GM23338 (cell line): ENCODE measurements around the gene SGCD. TPM values are rescaled to one million over a fixed set of nuclear protein-coding genes. Genes with fewer than 3 reads are reported as not detected.

Source experiments
- ATAC-seq: fragments of 200-7000 bp; cut with Tn5 transposase; 3 replicates; pipeline ENCODE4 v1.9.1; 2020
- DNase-seq: peaks from one replicate; pipeline ENCODE4 v3.0.0-alpha.2; 2015; ENCODE audit warnings: low spot score
- H2AFZ ChIP-seq: fragments of 200-600 bp; sonication (generic); 2 replicates; pipeline ENCODE4 v1.8.0; 2016; ENCODE audit warnings: antibody characterized with exemption, mild to moderate bottlenecking, moderate library complexity
- H3F3A ChIP-seq: fragments of 200-600 bp; sonication (generic); replicated peaks from 2 replicates; pipeline ENCODE4 v1.8.0; 2017; ENCODE audit warnings: antibody characterized with exemption, mixed run types, low read depth
- H3K27ac ChIP-seq: fragments of 200-600 bp; sonication (generic); 2 replicates; pipeline ENCODE4 v1.6.1; 2016; ENCODE audit warnings: low read depth
- H3K27me3 ChIP-seq: fragments of 200-600 bp; sonication (generic); 2 replicates; pipeline ENCODE4 v1.8.0; 2016; ENCODE audit warnings: mild to moderate bottlenecking, mixed run types, moderate library complexity; ENCODE audit not compliant: insufficient read depth
- H3K36me3 ChIP-seq: fragments of 200-600 bp; sonication (generic); 2 replicates; pipeline ENCODE4 v1.8.0; 2016; ENCODE audit warnings: mild to moderate bottlenecking; ENCODE audit not compliant: insufficient read depth
- H3K4me1 ChIP-seq: fragments of 200-600 bp; sonication (generic); 2 replicates; pipeline ENCODE4 v1.8.0; 2016; ENCODE audit warnings: mild to moderate bottlenecking, moderate library complexity; ENCODE audit not compliant: insufficient read depth
- H3K4me2 ChIP-seq: fragments of 200-600 bp; sonication (generic); 2 replicates; pipeline ENCODE4 v1.7.1; 2017; ENCODE audit warnings: mixed run types
- H3K4me3 ChIP-seq: fragments of 200-600 bp; sonication (generic); 2 replicates; pipeline ENCODE4 v1.6.1; 2016; ENCODE audit warnings: mixed run types
- H3K79me2 ChIP-seq: fragments of 200-600 bp; sonication (generic); replicated peaks from 2 replicates; pipeline ENCODE4 v1.8.0; 2017; ENCODE audit warnings: mild to moderate bottlenecking; ENCODE audit not compliant: insufficient read depth
- H3K9me2 ChIP-seq: fragments of 200-600 bp; sonication (generic); 2 replicates; pipeline ENCODE4 v1.8.0; 2017; ENCODE audit not compliant: insufficient read depth
- H4K20me1 ChIP-seq: fragments of 200-600 bp; sonication (generic); replicated peaks from 2 replicates; pipeline ENCODE4 v1.8.0; 2017; ENCODE audit warnings: mild to moderate bottlenecking; ENCODE audit not compliant: insufficient read depth
- H3K27ac Mint-ChIP-seq: 2 replicates; pipeline ENCODE4 v1.8.0; 2020; ENCODE audit warnings: inconsistent platforms, mild to moderate bottlenecking, moderate library complexity, mixed read lengths
- H3K27me3 Mint-ChIP-seq: 3 replicates; pipeline ENCODE4 v1.8.0; 2022; ENCODE audit warnings: low read depth, mild to moderate bottlenecking, moderate library complexity, mixed read lengths, inconsistent platforms; ENCODE audit not compliant: insufficient read depth, poor library complexity
- H3K36me3 Mint-ChIP-seq: 3 replicates; pipeline ENCODE4 v1.8.0; 2021; ENCODE audit warnings: low read depth, mild to moderate bottlenecking, inconsistent platforms, moderate library complexity, mixed read lengths
- H3K4me1 Mint-ChIP-seq: 3 replicates; pipeline ENCODE4 v1.8.0; 2020; ENCODE audit warnings: mild to moderate bottlenecking, inconsistent platforms, mixed read lengths
- H3K4me3 Mint-ChIP-seq: 3 replicates; pipeline ENCODE4 v1.8.0; 2021; ENCODE audit warnings: moderate library complexity, mild to moderate bottlenecking, inconsistent platforms, mixed read lengths
- H3K9me3 Mint-ChIP-seq: 3 replicates; pipeline ENCODE4 v1.8.0; 2020; ENCODE audit warnings: moderate library complexity, mild to moderate bottlenecking, inconsistent platforms, mixed read lengths
- CREB1 ChIP-seq: fragments of 250-450 bp; sonication (Bioruptor Pico); IDR thresholded peaks from 2 replicates; pipeline ENCODE4 v1.5.0; 2020; ENCODE audit warnings: low read depth, mild to moderate bottlenecking, moderate library complexity
- CTCF ChIP-seq, 2 experiments: fragments of 200-600 bp in 1 of 2; sonication (generic) in 1 of 2; conservative IDR thresholded peaks; 2 replicates each; pipeline versions ENCODE4 v1.5.1 to v1.6.1; 2016 to 2017; ENCODE audit warnings: antibody characterized with exemption in 2 of 2, low read depth in 2 of 2, mild to moderate bottlenecking in 2 of 2, moderate library complexity in 1 of 2
- EZH2 ChIP-seq: fragments of 200-600 bp; sonication (generic); IDR thresholded peaks from one replicate; pipeline ENCODE4 v1.8.0; 2017; ENCODE audit warnings: antibody characterized with exemption, mild to moderate bottlenecking, low read depth; ENCODE audit not compliant: unreplicated experiment
- EZH2phosphoT487 ChIP-seq: fragments of 200-600 bp; sonication (generic); IDR thresholded peaks from one replicate; pipeline ENCODE4 v1.8.1; 2018; ENCODE audit warnings: antibody characterized with exemption; ENCODE audit not compliant: unreplicated experiment
- JUNB ChIP-seq: IDR thresholded peaks from one replicate; pipeline ENCODE4 v1.6.1; 2016; ENCODE audit warnings: antibody characterized with exemption; ENCODE audit not compliant: unreplicated experiment
- NANOG ChIP-seq: IDR thresholded peaks from 2 replicates; pipeline ENCODE4 v1.6.1; 2016; ENCODE audit warnings: antibody characterized with exemption, borderline replicate concordance
- POLR2AphosphoS5 ChIP-seq: IDR thresholded peaks from 2 replicates; pipeline ENCODE4 v1.6.1; 2016; ENCODE audit warnings: antibody characterized with exemption, low read depth
- REST ChIP-seq: IDR thresholded peaks from one replicate; pipeline ENCODE4 v1.6.1; 2018; ENCODE audit warnings: antibody characterized with exemption; ENCODE audit not compliant: unreplicated experiment
- STAT1 ChIP-seq: IDR thresholded peaks from one replicate; pipeline ENCODE4 v1.6.1; 2016; ENCODE audit warnings: antibody characterized with exemption; ENCODE audit not compliant: unreplicated experiment
- ZNF114 ChIP-seq: fragments of 250-450 bp; sonication (Bioruptor Pico); IDR thresholded peaks from 2 replicates; pipeline ENCODE4 v1.5.0; 2020; ENCODE audit warnings: mild to moderate bottlenecking, moderate library complexity
- ZNF331 ChIP-seq: fragments of 250-450 bp; sonication (Bioruptor Pico); IDR thresholded peaks from 2 replicates; pipeline ENCODE4 v1.5.0; 2020; ENCODE audit warnings: low read depth, mild to moderate bottlenecking, moderate library complexity
- polyA plus RNA-seq: library from polyadenylated mRNA; unstranded; fragments of >200 nt; fragmentation: Nextera tagmentation; extraction: Ambion mirVana; gene quantifications from 2 replicates; pipeline ENCODE4 v1.2.1, GENCODE V29; 2016
- total RNA-seq: library from RNA; depleted of rRNA; stranded (reverse); fragments of >200 nt; shearing (Covaris generic); gene quantifications from 2 replicates; pipeline ENCODE4 v1.2.3, GENCODE V29; 2014
- TF ChIP-seq, protein P1 (sequence below): fragments of 250-450 bp; sonication (Bioruptor Pico); IDR thresholded peaks from 2 replicates; pipeline ENCODE4 v1.5.0; 2020; ENCODE audit warnings: mild to moderate bottlenecking, moderate library complexity

SGCD gene
- total and polyA plus RNA-seq, 2 experiments from 2014 or later = 0.03 to 0.05 TPM

DNA sequence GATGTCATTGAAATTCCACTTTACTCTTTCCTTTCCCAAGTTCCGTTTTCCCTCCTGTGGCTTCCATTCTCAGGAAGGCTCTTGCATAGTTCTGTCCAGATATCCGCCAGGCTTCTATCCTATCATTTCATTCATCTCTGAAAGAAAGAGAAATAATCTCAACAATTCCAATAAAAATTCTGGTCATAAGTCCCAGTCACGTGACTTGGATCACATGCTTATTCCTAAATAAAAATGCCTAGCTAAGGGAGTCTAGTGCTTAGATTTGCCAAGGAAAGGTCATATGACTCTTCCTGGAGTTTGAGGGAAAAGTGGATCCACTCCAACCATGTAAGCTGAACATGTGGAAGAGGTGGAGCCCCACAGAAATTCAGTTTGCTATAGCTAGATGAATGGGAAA, 377.2 kb downstream of the SGCD start:
- no peak overlapping the region for H3K27ac Mint-ChIP-seq
- no peaks in the 10 kb centered on the region for H3K79me2 ChIP-seq

More for the DNA sequence above, 377.2 kb downstream of the SGCD start:
- H3K4me2 ChIP-seq = no peak overlapping the region
- peaks cover 1% of the 10 kb centered on the region for H3K27me3 Mint-ChIP-seq
- H4K20me1 ChIP-seq = no peaks in the 10 kb centered on the region
- no peak overlapping the region for H3K27ac ChIP-seq
- no peaks in the 10 kb centered on the region for H3K36me3 Mint-ChIP-seq
- DNase-seq = no peak
- H3K4me3 ChIP-seq = no peak overlapping the region
- peaks cover 15% of the 10 kb centered on the region for H3K4me1 ChIP-seq
- no peaks in the 10 kb centered on the region for H3K9me3 Mint-ChIP-seq
- peaks cover 10% of the 10 kb centered on the region; the same call in 1 of the 2 replicates for H3K9me2 ChIP-seq
- no peak overlapping the region for H3K4me3 Mint-ChIP-seq
- H3K36me3 ChIP-seq = no peaks in the 10 kb centered on the region
- no peak for ATAC-seq
- H3K4me1 Mint-ChIP-seq = peaks cover 10% of the 10 kb centered on the region
- no peaks in the 10 kb centered on the region for H3F3A ChIP-seq
- no peak for TF ChIP-seq NANOG
- no peak for TF ChIP-seq POLR2AphosphoS5
- no peak for TF ChIP-seq CREB1 (CRISPR knock-in tag)
- TF ChIP-seq CTCF (conservative IDR thresholded peaks at IDR 0.05; ENCODE audit: low read depth in 2 of 2) = no peak
- no peak for TF ChIP-seq REST
- no peak for TF ChIP-seq ZNF114 (CRISPR knock-in tag)
- TF ChIP-seq STAT1 = no peak
- TF ChIP-seq JUNB = no peak
- TF ChIP-seq EZH2phosphoT487 = no peak
- no peak for TF ChIP-seq ZNF331
- no peak for TF ChIP-seq EZH2
- TF ChIP-seq, protein P1, sequence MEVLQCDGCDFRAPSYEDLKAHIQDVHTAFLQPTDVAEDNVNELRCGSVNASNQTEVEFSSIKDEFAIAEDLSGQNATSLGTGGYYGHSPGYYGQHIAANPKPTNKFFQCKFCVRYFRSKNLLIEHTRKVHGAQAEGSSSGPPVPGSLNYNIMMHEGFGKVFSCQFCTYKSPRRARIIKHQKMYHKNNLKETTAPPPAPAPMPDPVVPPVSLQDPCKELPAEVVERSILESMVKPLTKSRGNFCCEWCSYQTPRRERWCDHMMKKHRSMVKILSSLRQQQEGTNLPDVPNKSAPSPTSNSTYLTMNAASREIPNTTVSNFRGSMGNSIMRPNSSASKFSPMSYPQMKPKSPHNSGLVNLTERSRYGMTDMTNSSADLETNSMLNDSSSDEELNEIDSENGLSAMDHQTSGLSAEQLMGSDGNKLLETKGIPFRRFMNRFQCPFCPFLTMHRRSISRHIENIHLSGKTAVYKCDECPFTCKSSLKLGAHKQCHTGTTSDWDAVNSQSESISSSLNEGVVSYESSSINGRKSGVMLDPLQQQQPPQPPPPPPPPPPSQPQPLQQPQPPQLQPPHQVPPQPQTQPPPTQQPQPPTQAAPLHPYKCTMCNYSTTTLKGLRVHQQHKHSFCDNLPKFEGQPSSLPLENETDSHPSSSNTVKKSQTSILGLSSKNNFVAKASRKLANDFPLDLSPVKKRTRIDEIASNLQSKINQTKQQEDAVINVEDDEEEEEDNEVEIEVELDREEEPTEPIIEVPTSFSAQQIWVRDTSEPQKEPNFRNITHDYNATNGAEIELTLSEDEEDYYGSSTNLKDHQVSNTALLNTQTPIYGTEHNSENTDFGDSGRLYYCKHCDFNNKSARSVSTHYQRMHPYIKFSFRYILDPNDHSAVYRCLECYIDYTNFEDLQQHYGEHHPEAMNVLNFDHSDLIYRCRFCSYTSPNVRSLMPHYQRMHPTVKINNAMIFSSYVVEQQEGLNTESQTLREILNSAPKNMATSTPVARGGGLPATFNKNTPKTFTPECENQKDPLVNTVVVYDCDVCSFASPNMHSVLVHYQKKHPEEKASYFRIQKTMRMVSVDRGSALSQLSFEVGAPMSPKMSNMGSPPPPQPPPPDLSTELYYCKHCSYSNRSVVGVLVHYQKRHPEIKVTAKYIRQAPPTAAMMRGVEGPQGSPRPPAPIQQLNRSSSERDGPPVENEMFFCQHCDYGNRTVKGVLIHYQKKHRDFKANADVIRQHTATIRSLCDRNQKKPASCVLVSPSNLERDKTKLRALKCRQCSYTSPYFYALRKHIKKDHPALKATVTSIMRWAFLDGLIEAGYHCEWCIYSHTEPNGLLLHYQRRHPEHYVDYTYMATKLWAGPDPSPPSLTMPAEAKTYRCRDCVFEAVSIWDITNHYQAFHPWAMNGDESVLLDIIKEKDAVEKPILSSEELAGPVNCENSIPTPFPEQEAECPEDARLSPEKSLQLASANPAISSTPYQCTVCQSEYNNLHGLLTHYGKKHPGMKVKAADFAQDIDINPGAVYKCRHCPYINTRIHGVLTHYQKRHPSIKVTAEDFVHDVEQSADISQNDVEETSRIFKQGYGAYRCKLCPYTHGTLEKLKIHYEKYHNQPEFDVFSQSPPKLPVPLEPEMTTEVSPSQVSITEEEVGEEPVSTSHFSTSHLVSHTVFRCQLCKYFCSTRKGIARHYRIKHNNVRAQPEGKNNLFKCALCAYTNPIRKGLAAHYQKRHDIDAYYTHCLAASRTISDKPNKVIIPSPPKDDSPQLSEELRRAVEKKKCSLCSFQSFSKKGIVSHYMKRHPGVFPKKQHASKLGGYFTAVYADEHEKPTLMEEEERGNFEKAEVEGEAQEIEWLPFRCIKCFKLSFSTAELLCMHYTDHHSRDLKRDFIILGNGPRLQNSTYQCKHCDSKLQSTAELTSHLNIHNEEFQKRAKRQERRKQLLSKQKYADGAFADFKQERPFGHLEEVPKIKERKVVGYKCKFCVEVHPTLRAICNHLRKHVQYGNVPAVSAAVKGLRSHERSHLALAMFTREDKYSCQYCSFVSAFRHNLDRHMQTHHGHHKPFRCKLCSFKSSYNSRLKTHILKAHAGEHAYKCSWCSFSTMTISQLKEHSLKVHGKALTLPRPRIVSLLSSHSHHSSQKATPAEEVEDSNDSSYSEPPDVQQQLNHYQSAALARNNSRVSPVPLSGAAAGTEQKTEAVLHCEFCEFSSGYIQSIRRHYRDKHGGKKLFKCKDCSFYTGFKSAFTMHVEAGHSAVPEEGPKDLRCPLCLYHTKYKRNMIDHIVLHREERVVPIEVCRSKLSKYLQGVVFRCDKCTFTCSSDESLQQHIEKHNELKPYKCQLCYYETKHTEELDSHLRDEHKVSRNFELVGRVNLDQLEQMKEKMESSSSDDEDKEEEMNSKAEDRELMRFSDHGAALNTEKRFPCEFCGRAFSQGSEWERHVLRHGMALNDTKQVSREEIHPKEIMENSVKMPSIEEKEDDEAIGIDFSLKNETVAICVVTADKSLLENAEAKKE (CRISPR knock-in tag) = no peak
- H3K27me3 ChIP-seq = no peaks in the 10 kb centered on the region
- H2AFZ ChIP-seq = no peak overlapping the region
